Liver (tissue), 3 donors: ENCODE data around the gene CDK5RAP2.

ENCODE experiments used
- EGR1 ChIP-seq, 2 donors: IDR thresholded peaks; 2 replicates each; pipeline ENCODE4 v1.6.1; 2016 to 2018; ENCODE audit warnings: antibody characterized with exemption in 2 of 2, low read depth in 2 of 2
- RAD21 ChIP-seq, 2 donors: IDR thresholded peaks; 2 replicates each; pipeline ENCODE4 v1.6.1; 2016; ENCODE audit warnings: antibody characterized with exemption in 2 of 2, mild to moderate bottlenecking in 2 of 2
- RXRA ChIP-seq, 2 donors: IDR thresholded peaks; 2 replicates each; pipeline ENCODE4 v1.6.1; 2017 to 2018; ENCODE audit warnings: antibody characterized with exemption in 2 of 2, mild to moderate bottlenecking in 1 of 2
- TF ChIP-seq, protein P1 (sequence below): fragments of 150-350 bp; IDR thresholded peaks from 2 replicates; pipeline ENCODE4 v1.5.1; 2017; ENCODE audit warnings: improper control_type of control experiment, low read depth, low read length; ENCODE audit not compliant: missing input control
- TF ChIP-seq, protein P2 (sequence below): IDR thresholded peaks from 2 replicates; pipeline ENCODE4 v1.6.1; 2016; ENCODE audit warnings: antibody characterized with exemption
- TF ChIP-seq, protein P3 (sequence below): IDR thresholded peaks from 2 replicates; pipeline ENCODE4 v1.6.1; 2016; ENCODE audit warnings: antibody characterized with exemption
- donor health status: healthy.
- donor health status: healthy.

DNA sequence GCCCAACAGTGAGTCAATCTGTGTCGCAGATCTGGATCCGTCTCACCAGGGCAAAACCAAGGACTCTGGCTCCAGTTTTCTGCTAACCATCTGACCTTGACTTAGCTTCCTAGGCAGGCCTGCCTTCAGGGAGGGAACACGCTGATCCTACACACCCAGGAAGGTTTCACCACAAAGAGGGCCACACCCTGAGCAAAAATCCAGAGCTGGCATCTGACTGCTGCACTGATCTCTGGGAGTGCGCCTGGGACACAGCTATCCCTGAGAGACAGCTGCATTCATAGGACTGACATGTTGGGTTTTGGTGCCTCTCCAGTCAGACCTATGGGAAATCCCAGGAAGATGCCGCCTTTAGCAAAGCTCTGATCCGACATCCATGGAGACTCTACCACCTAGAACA is 47.5 kb downstream of the CDK5RAP2 start:
- TF ChIP-seq, protein P1, sequence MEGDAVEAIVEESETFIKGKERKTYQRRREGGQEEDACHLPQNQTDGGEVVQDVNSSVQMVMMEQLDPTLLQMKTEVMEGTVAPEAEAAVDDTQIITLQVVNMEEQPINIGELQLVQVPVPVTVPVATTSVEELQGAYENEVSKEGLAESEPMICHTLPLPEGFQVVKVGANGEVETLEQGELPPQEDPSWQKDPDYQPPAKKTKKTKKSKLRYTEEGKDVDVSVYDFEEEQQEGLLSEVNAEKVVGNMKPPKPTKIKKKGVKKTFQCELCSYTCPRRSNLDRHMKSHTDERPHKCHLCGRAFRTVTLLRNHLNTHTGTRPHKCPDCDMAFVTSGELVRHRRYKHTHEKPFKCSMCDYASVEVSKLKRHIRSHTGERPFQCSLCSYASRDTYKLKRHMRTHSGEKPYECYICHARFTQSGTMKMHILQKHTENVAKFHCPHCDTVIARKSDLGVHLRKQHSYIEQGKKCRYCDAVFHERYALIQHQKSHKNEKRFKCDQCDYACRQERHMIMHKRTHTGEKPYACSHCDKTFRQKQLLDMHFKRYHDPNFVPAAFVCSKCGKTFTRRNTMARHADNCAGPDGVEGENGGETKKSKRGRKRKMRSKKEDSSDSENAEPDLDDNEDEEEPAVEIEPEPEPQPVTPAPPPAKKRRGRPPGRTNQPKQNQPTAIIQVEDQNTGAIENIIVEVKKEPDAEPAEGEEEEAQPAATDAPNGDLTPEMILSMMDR = no peak
- TF ChIP-seq, protein P2, sequence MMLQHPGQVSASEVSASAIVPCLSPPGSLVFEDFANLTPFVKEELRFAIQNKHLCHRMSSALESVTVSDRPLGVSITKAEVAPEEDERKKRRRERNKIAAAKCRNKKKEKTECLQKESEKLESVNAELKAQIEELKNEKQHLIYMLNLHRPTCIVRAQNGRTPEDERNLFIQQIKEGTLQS = no peak
- TF ChIP-seq, protein P3, sequence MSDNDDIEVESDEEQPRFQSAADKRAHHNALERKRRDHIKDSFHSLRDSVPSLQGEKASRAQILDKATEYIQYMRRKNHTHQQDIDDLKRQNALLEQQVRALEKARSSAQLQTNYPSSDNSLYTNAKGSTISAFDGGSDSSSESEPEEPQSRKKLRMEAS = no peak
- TF ChIP-seq EGR1 (IDR thresholded peaks at IDR 0.05; ENCODE audit: low read depth in 2 of 2) = no peak
- TF ChIP-seq RAD21 (IDR thresholded peaks at IDR 0.05) = no peak
- TF ChIP-seq RXRA (IDR thresholded peaks at IDR 0.05) = no peak
